HUDEP-2 (cell line): ENCODE data around the gene CCL23.
"Not testable (repeated sequence)": the region's sequence is repeated elsewhere in the genome, so short reads cannot be mapped to it uniquely, and the experiment has no call there.

Source experiments
- DNase-seq, 76 experiments: peaks; one replicate each; lab custom pipeline; 2025; ENCODE audit not compliant: unreplicated experiment in 76 of 76; lab: John Stamatoyannopoulos, UW

The CCL23 gene, protein sequence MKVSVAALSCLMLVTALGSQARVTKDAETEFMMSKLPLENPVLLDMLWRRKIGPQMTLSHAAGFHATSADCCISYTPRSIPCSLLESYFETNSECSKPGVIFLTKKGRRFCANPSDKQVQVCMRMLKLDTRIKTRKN

DNA sequence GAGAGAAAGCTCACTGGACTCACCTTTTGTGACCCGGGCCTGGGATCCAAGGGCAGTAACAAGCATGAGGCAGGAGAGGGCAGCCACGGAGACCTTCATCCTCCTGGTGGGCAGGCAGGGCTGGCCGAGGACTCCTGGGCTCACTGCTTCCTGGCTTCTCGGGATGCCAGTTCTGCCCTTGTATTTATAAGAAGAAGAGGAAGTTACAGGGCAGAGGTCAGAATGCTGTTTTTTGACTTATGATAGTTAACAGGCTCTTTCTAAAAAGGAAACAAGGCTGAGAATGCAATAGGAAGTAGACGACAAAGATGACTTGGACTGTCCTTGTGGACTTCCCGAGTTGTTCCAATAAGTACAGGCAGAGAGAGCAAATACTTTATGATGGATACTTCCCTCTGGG lies at the start of gene CCL23:
Gene CCL23 (minus strand): TSS at position 174 of the 400 bp plus-strand sequence. CDS start 75 bp downstream, at position 99.
- DNase-seq: no peak

DNA sequence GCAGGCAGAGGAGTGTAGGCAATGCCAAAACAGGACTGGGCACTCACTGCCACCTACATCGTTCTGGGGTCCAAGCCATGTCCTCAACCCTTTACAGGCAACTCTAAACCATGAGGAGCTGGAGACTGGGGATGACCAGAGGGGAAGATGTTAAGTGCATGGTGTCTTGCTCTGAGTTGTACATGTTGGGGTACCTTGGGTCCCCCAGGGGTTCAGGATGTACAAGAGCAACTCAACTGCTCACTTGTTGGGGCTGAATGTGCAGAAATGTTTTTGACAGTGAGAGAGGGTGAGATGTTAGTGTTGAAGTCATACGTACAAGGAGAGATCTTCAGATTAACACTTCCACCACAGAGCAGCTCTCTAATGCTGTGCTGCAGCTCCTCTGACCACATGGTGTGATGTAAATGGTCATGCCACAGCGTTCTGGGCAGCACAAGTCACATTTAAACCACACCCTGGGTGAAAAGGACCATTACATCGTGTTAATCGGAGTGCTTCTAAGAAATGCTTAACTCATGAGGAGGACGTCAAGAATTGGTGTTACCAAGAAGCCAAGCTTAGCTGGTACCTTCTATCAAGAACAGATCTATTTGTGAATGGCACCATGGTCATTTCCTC lies 48.7 kb upstream of the CCL23 start:
- no peak for DNase-seq

DNA sequence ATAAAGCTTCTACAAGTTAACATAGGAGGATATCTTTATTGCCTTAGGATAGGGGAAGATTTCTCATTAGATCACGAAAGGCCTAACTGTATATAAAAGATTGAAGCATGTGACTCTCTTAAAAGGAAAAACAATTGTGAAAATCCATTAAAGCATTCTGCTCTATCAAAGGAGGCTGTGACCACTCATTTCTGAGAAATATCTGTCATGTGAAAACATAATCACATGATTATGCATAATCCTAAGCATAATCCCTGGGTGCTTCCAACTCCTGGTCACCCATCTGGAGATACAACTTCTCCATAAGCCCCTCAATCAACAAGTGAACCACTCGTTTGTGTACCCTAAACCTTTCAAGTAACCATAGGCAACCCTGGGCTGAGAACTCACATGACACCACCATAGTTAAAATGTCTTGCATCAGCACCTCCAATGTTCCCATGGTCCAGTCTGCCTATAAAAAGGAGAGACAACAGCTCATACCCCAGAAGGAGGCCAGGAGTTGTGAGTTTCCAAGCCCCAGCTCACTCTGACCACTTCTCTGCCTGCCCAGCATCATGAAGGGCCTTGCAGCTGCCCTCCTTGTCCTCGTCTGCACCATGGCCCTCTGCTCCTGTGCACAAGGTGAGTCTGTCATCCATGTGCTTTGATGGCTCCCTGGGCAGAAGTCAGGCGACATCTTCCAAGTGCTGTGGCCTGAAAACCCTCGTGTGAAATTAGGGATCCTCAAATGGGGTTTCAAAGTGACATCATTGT lies 46.2 kb upstream of the CCL23 start, which contains the start of gene CCL18:
Gene CCL18 (plus strand): TSS at position 487 of the 756 bp plus-strand sequence. CDS start 71 bp downstream, at position 558.
- no peak for DNase-seq

DNA sequence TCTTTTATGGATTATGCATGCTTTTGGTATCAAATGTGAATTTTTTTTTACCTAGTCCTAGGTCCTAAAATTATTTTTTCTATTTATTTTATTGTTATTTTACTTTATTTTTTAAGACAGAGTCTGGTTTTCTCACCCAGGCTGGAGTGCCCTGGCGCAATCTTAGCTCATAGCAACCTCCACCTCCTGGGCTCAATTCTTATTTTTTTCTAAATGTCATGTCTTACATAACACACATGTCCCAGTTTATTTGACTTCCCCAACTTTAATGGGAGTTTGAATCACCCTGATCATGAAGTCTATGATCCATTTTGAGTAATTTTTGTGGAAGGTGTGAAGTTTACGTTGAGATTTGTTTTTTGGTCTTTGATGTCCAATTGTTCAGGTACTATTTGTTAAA lies 43.0 kb upstream of the CCL23 start:
- DNase-seq: no peak

DNA sequence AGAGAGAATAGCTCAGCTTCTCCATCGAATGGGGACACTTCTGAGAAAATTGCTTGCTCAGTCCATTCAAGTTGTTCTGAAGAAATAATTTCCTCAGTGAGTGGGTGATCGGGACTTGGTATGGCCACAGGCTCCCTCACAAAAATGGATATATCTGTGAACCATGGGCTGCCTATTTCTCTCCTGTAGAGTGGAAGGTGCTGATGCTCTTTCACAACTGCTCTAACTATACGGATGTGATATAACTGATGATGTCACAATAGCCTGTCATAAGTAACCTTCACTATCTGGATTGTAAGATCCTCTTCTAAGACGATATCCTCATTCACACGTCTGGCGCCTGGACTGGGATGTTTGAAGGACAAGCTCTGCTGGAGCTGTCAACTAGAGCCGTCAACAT lies 41.6 kb upstream of the CCL23 start:
- no peak for DNase-seq

DNA sequence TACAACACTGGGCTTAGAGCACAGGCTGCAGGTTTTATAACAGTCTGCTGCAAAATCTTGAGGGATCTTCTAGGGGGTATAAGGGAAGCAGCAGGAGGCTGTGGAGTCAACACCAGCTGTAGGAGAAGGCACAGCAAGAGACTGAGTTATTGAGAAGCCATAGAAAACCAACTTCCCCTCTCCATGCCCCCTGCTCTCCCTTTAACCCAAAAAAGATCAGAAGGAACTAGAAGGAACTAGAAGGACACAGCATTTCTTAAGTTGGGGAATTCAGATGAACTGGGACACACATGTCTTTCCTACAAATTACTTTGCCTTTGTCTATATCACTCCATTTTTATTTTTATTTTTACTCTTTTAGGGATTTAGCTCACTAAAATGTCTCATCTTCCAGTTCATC lies 40.1 kb upstream of the CCL23 start:
- no peak for DNase-seq

DNA sequence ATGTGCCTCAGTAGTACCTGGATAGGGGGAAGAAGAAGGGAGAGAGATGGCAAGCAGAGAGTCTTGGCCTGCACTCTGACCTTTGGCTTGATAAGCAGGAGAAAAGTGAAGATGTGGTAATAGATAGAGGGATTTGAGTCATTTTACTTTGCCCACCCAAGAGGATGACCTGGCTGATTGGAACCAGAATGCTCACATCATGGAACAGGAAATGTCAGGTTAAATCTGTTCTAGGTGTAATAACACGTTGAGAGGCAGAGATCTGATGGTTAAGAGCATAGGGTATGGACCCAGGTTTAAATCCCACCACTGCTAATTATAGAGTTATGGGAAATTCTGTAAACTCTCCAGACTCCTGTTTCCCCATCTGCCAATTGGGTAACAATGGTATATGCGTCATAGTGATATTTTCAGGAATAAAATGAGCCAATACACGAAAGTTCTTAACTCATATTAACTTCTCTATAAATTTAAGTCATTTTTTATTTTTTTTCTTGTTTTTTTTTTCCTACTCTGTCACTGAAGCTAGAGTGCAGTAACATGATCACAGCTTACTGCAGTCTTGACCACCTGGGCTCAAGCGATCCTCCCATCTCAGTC lies 38.2 kb upstream of the CCL23 start:
- no peak for DNase-seq

DNA sequence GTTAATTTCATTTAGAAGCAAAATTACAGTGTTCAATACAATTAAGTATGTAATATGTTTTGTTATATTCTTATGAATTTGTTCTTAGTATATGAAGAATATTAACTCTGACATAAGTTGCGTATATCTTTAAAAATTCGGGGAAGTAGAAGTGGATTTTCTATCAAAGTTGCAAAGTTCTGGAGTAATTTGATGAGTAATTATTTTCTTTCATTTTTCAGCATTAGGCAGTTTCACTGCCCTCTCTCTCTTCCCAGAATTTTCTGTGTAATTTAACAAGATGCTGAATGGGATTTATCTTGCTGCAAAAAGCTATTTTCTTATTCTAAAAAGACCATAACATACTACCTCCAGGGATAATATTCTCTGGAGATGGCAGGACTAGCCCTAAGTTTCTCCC lies 37.4 kb upstream of the CCL23 start:
- no peak for DNase-seq

DNA sequence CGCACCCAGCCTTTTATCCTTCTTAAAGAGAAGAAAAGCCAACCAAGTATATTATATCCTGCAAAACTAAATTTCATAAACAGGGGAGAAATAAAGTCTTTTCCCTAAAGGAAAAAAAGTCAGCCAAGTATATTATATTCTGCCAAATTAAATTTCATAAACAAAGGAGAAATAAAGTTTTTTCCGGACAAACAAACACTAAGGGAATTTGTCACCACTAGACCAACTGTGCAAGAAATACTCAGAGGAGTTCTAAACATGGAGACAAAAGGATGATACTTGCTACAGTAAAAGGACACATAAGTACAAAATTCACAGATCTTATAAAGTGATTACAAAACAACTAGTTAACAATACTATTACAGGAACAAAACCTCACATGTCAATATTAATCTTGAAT lies 31.9 kb upstream of the CCL23 start:
- DNase-seq: no peak

DNA sequence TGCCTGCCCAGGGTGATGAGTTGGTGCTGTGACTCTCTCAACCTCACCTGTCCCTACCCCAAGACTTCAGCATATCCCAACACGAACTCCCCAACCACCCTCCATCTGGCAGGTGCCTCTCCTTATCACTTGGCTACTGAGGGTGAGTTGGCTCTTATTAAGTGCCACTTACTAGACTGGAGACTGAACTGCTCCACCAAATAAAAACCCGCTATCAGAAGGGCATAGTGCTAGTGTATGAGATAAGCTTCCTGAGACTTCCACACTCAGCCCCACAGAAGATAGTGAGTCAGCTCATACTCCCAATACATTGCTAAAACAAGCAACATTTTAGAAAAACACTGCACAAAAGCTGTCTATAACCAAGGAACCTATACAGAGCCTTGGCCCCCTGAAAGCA lies 30.3 kb upstream of the CCL23 start:
- peak in 17 of 76 experiments; percentile 1 to 64 (median 15) for DNase-seq

DNA sequence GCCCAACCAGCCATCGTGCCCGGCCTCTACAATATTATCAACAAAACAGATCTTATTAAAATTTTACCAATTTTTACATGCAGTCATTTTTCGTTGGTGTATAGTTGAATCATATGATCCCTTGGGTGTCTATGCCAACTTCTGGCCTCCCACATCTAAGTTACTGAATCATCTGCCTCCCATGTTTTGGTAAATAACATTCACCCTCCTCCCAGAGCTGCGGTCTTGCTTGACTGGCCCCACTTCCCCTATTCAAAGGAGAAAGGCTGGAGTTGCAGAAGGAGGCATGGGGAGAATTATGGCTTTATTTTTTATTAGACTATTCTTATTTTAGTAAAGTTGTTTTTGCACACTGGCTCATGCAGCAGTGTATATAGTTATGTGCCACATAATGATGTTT lies 18.5 kb upstream of the CCL23 start:
- no peak for DNase-seq

DNA sequence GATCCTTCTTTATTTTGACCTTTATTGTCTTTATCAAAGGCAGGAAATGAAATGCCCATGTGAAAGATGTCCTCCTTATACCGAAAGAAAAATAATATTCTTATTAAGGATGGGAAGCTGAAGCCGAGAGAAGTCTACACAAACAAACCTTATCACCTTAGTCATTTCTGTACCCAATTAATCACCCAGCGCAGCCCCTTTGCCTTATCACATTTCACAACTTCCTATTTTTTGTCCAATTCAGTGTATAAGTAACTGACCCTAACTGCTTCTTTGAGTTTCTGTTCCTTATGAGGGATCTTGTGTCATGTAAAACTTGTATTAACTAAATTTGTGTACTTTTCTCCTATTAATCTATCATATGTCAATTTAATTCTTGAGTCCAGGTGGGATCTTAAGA lies 16.4 kb upstream of the CCL23 start:
- peak in 4 of 76 experiments; percentile 2 to 58 (median 29) for DNase-seq

DNA sequence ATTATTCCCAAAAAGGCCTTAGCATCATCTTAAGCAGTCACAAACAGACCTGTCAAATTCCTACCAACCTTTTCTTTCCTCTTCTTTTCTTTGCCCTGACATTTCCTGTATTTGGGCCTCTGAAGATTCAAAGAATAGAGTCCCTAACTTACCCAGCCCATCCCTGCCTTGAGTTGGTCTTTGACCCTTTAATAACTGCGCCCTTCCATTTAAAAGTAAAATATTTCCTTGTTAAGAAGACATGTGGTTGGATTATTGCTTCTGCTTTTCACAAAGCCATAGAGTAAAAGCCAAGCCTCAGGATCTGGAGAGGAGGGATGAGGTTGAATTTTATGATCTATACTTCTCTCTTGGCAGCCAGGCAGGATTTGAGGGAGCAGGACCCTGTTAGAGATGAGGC lies 13.2 kb upstream of the CCL23 start:
- no peak for DNase-seq

DNA sequence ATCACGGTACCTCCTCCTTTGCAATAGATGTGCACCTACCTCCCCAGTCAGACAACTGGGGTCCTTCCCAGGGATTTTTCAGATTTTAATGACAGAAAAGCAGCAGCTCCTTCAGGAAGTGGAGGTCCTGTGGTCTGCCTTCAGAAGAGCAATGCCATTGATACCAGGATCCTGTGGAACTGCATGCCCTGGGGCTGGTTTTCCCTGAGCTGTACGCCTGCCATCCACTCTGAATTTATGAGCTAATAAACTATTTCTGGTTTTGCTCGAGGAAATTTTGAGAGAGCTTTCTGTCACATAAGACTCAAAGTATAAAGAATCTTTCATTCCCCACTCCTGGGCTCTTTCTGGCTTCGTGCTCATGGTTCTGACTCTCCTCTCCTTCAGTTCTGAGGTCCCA lies 10.0 kb upstream of the CCL23 start:
- no peak for DNase-seq

DNA sequence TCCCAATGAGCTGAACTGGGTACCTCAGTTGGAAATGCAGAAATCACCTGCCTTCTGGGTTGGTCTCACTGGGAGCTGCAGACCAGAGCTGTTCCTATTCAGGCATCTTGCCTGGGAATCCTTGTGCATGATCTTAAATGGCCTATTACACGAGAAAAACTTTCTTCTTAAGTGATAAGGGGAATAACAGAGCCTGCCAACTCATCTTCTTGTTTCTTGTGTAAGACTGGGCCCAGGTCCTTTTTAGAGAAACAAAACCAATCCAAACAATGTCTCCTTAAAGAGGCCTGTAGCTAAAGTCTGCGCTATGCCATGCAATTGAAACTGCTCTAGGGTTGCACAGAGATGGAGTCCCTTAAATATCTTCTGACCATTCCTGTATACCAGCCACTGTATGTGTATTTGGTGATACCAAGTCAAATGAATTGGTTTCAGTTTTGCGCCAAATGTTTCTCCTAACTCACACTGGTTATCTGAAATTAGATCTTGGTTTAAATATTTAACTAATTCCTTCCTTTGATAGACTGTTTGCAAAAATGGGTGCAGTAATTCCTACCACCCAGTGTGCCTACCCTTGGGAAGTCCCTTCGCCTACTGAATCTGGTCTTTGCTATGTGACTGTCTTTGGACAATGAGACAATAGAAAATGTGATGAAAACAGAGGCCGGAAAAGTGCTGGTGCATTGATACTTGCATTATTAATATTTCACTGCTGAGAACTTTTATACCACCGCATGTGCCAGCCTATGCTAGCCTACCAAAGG lies 6.5 kb upstream of the CCL23 start:
- DNase-seq: no peak

DNA sequence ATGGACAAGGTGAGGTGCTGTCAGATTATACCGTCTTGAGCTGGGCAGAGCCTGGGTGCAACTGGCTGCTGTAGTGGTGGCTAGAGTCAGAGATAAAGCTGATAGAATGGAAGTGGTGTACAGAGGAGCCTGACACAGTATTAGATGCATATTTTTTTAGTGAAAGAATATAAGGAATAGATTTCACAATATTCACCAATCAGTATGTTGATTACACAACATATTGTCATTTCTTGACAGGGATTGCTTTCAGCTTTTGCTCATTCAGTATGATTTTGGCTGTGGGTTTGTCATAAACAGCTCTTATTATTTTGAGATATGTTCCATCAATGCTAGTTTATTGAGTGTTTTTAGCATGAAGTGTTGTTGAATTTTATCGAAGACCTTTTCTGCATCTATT lies 1.7 kb upstream of the CCL23 start:
- DNase-seq: no peak

DNA sequence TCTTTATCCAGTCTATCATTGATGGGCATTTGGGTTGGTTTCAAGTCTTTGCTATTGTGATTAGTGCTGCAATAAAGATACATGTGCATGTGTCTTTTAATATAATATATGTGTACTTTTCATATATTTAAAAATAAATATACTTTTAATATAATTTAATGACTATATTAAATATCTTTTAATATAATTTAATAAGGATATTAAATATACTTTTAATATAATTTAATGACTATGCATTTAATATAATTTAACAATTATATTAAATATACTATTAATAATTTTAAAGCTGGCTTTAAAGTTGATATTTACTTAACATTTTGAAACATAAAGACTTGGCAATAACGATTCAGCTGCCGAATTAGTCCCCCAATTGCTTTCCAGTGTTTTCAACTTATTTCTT lies 1.2 kb downstream of the CCL23 start:
- no peak for DNase-seq

DNA sequence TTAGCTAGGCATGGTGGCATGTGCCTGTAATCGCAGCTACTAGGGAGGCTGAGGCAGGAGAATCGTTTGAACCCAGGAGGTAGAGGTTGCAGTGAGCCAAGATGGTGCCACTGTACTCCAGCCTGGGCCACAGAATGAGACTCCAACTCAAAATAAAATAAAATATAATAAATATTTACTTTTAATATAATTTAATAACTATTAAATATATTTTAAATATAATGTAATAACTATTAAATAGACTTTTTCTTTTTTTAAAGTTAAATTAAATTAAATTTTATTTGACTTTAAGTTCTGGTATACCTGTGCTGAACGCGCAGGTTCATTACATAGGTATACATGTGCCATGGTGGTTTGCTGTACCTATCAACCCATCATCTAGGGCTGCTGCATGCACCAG lies 1.9 kb downstream of the CCL23 start:
- DNase-seq: not testable (repeated sequence)

DNA sequence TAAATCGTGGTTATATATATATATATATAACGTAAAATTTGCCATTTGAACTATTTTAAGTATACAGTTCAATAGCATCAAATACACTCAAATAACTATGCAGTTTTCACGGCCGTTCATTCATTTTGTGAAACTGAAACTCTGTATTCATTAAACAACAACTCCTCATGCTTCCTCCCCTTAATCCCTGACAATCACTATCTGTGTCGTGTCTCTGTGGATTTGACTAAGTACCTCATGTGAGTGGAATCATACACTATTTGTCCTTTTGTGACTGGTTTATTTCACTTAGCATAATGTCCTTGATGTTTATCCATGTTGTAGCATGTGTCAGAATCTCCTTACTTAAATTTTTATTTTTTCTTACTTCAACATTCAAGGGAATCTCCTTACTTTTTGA lies 2.8 kb downstream of the CCL23 start:
- no peak for DNase-seq

DNA sequence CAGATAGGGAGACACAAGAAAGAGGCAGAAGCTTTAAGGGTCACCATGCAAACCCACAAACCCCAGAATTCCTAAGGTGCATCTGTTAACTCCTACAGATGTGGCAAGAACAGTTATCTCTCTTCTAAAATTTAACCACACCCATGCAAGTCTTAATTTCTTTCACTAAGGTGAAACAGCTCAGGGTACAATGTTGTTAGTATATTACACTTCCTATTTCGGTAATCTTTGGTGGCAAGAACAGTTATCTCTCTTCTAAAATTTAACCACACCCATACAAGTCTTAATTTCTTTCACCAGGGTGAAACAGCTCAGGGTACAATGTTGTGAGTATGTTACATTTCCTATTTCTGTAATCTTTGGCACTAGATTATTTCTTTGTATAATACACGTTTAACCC lies 6.6 kb downstream of the CCL23 start:
- DNase-seq: peak in 11 of 76 experiments; percentile 6 to 62 (median 14)
